GM19463 (cell line): ENCODE data around the gene ZG16.

ENCODE experiments used
- ATAC-seq: cut with Tn5 transposase; IDR thresholded peaks from one replicate; pipeline ENCODE4 v1.9.1; 2021; ENCODE audit warnings: mild to moderate bottlenecking, moderate library complexity; ENCODE audit not compliant: unreplicated experiment

ZG16 gene

DNA sequence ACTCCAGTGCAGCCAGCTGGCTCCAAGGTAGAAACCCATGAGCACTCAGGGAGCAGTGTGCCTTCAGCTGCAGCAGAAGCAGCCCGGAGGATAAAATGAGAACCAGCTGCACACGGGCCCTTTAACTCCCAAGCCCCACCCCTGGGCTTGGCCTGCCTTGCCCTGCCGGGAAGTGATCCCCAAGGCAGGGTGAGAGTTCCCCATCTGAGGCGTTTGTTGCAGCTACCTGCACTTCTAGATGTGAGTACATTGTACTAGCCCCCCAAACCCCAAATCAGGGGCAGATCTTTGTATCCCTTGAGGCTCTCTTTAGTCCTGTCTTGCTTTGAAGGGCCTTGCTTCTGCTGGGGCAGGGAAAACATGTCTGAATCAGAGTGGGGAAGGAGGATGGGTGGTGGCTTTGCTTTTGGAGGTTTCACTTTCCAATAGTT, 42.2 kb downstream of the ZG16 start, which contains the start of gene MVP:
Gene MVP (plus strand): TSS at position 192 of the 431 bp plus-strand sequence. CDS start 10,088 bp downstream, outside the sequence.
- ATAC-seq: no peak

DNA sequence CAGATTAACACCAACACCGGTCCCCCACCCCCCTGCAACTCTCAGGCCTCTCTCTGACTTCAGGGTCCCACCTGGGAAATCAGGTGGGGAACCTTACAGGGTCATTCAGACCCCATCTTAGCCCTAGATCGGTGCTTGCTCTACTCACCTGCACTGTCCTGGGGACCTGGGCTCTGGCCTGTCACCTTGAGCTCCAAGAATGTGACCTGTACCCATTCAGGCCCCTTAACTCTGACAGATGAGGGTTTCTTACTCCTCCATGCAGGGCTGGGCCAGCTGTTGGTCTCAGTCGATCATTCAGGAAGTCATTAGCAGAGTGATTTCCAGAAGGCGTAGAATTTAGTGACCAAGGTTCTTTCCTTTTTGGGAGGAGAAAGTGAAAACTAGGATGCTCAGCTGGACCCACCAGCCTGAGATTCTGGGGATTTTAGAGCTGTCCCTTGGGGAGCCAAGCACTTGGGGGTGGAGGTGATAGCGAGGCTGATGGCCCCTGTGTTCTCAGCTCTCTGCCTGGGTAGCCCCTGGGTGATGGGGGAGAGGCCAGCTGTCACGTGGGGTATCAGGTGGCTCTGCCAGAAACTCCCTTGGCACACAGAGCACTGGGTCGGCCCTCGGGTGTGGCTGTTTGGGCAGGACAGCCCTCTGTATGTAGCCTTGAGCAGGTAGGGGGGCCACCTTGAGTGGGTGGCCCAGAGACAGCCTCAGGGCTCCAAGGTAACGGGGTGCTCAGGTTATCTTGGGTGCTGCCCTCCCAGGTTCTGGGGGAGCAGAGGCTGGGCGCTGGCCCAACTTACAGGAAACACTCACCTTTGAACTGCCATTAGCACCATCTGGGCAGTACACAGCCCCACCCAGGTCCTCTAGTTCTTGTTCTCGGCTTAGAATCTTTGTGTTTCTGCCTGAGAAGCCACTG, 42.9 kb downstream of the ZG16 start:
- peak; percentile 46 for ATAC-seq

DNA sequence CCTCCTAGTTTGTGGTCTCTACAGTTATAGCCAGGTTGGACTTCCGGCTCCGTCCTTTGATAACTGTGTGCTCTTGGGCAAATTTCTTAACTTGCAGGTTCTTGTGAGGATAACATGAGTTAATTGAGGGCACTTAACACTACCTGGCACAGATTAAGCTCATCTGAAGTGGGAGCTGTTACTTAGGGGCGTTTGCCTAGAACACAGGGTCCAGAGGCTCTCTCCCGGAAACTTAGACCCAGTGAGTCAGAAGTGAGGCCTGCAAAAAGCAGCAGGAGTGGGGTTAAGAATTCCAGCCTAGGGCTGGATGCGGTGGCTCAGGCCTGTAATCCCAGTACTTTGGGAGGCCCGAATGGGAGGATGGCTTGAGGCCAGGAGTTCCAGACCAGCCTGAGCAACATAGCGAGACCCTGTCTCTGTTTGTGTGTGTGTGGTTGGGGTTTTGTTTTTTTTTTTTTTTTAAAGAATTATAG, 43.6 kb downstream of the ZG16 start:
- no peak for ATAC-seq

DNA sequence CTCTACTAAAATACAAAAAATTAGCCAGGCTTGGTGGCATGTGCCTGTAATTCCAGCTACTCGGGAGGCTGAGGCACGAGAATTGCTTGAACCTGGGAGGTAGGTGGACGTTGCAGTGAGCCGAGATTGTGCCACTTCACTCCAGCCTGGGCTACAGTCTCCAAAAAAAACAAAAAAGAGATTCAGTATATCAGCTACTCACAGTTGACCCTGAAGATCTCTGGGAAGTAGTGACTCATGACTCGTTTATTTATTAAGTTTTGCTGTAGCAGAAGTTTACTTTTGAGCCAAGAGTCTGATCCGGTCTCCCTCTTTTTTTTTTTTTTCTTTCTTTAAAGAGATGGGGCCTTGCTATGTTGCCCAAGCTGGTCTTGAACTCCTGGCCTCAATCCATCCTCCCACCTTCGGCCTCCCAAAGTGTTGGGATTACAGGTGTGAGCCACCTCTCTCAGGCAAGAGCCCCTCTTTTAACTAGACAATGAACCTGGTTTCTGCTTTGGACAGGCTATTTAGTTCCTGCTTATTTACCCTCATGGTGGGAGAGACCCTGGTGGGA, 46.6 kb downstream of the ZG16 start:
- no peak for ATAC-seq

GRCh38 chr16:29825145-29826044, 47.3 kb downstream of the ZG16 start:
- ATAC-seq: no peak

- no peak for ATAC-seq
Measured at GRCh38 chr16:29826342-29826695, 48.3 kb downstream of the ZG16 start.

- no peak for ATAC-seq
Measured at GRCh38 chr16:29830774-29831173, 52.7 kb downstream of the ZG16 start.

- ATAC-seq: no peak
Measured at GRCh38 chr16:29831490-29831889, 53.4 kb downstream of the ZG16 start.
